Measurements from ENCODE around the gene CLDN25.
"Not testable (repeated sequence)": the region's sequence is repeated elsewhere in the genome, so short reads cannot be mapped to it uniquely, and the experiment has no call there.

CLDN25 gene

GRCh38 chr11:113782134-113782533 lies 2.5 kb downstream of the CLDN25 start:
- Mint-ChIP-seq H3K36me3 (ENCODE audit: low read depth) (no peaks in the 10 kb centered on the region), H3K9me3 (no peaks in the 10 kb centered on the region), H3K27ac (no peak overlapping the region), H3K4me1 (ENCODE audit: low read depth) (no peaks in the 10 kb centered on the region), H3K4me3 (no peak overlapping the region), H3K27me3 (ENCODE audit: low read depth) (peaks cover 34% of the 10 kb centered on the region)

GRCh38 chr11:113789016-113789415 lies 9.4 kb downstream of the CLDN25 start:
- not testable (repeated sequence) for H3K4me3 Mint-ChIP-seq; H3K4me1 Mint-ChIP-seq (ENCODE audit: low read depth); H3K27ac Mint-ChIP-seq; H3K36me3 Mint-ChIP-seq (ENCODE audit: low read depth); H3K9me3 Mint-ChIP-seq
- H3K27me3 Mint-ChIP-seq (ENCODE audit: low read depth), result peaks cover 12% of the 10 kb centered on the region

- Mint-ChIP-seq H3K27ac (no peak overlapping the region), H3K36me3 (ENCODE audit: low read depth) (no peaks in the 10 kb centered on the region), H3K9me3 (no peaks in the 10 kb centered on the region), H3K4me1 (ENCODE audit: low read depth) (no peaks in the 10 kb centered on the region), H3K4me3 (no peak overlapping the region), H3K27me3 (ENCODE audit: low read depth) (peaks cover 4% of the 10 kb centered on the region)
Measured at GRCh38 chr11:113789675-113790320, 10.2 kb downstream of the CLDN25 start.

GRCh38 chr11:113796663-113797259 lies 17.2 kb downstream of the CLDN25 start:
- H3K36me3 Mint-ChIP-seq (ENCODE audit: low read depth), result peaks cover 23% of the 10 kb centered on the region
- H3K4me3 Mint-ChIP-seq, result no peak overlapping the region
- no peaks in the 10 kb centered on the region for H3K9me3 Mint-ChIP-seq
- H3K27ac Mint-ChIP-seq, result no peak overlapping the region
- no peaks in the 10 kb centered on the region for H3K4me1 Mint-ChIP-seq (ENCODE audit: low read depth)
- no peaks in the 10 kb centered on the region for H3K27me3 Mint-ChIP-seq (ENCODE audit: low read depth)

- no peaks in the 10 kb centered on the region for H3K4me1 Mint-ChIP-seq (ENCODE audit: low read depth)
- no peak overlapping the region for H3K4me3 Mint-ChIP-seq
- H3K36me3 Mint-ChIP-seq (ENCODE audit: low read depth), result peaks cover 38% of the 10 kb centered on the region
- no peaks in the 10 kb centered on the region for H3K27me3 Mint-ChIP-seq (ENCODE audit: low read depth)
- no peak overlapping the region for H3K27ac Mint-ChIP-seq
- no peaks in the 10 kb centered on the region for H3K9me3 Mint-ChIP-seq
Measured at GRCh38 chr11:113802621-113803020, 23.0 kb downstream of the CLDN25 start.

- H3K27me3 Mint-ChIP-seq (ENCODE audit: low read depth), result no peaks in the 10 kb centered on the region
- H3K9me3 Mint-ChIP-seq, result no peaks in the 10 kb centered on the region
- H3K4me1 Mint-ChIP-seq (ENCODE audit: low read depth), result no peaks in the 10 kb centered on the region
- no peak overlapping the region for H3K27ac Mint-ChIP-seq
- no peak overlapping the region for H3K4me3 Mint-ChIP-seq
- peaks cover 43% of the 10 kb centered on the region for H3K36me3 Mint-ChIP-seq (ENCODE audit: low read depth)
Measured at GRCh38 chr11:113805640-113806039, 26.0 kb downstream of the CLDN25 start.

- Mint-ChIP-seq H3K9me3 (no peaks in the 10 kb centered on the region), H3K27ac (no peak overlapping the region), H3K4me3 (no peak overlapping the region), H3K4me1 (ENCODE audit: low read depth) (no peaks in the 10 kb centered on the region), H3K27me3 (ENCODE audit: low read depth) (no peaks in the 10 kb centered on the region), H3K36me3 (ENCODE audit: low read depth) (peaks cover 36% of the 10 kb centered on the region)
Measured at GRCh38 chr11:113806406-113806805, 26.8 kb downstream of the CLDN25 start.

GRCh38 chr11:113808931-113809330 lies 29.3 kb downstream of the CLDN25 start:
- Mint-ChIP-seq H3K36me3 (ENCODE audit: low read depth) (peaks cover 30% of the 10 kb centered on the region), H3K27me3 (ENCODE audit: low read depth) (no peaks in the 10 kb centered on the region), H3K4me1 (ENCODE audit: low read depth) (no peaks in the 10 kb centered on the region), H3K27ac (no peak overlapping the region), H3K9me3 (no peaks in the 10 kb centered on the region), H3K4me3 (no peak overlapping the region)

GRCh38 chr11:113814181-113814580 lies 34.6 kb downstream of the CLDN25 start:
- Mint-ChIP-seq H3K36me3 (ENCODE audit: low read depth) (peaks cover 18% of the 10 kb centered on the region), H3K4me1 (ENCODE audit: low read depth) (no peaks in the 10 kb centered on the region), H3K27ac (no peak overlapping the region), H3K4me3 (no peak overlapping the region), H3K27me3 (ENCODE audit: low read depth) (no peaks in the 10 kb centered on the region), H3K9me3 (no peaks in the 10 kb centered on the region)

- H3K9me3 Mint-ChIP-seq, result no peaks in the 10 kb centered on the region
- no peak overlapping the region for H3K27ac Mint-ChIP-seq
Measured at GRCh38 chr11:113817162-113817561, 37.6 kb downstream of the CLDN25 start.

GRCh38 chr11:113817626-113818025 lies 38.0 kb downstream of the CLDN25 start:
- Mint-ChIP-seq H3K9me3 (no peaks in the 10 kb centered on the region), H3K4me3 (no peak overlapping the region), H3K4me1 (ENCODE audit: low read depth) (no peaks in the 10 kb centered on the region), H3K27ac (no peak overlapping the region), H3K36me3 (ENCODE audit: low read depth) (peaks cover 36% of the 10 kb centered on the region), H3K27me3 (ENCODE audit: low read depth) (no peaks in the 10 kb centered on the region)

More at GRCh38 chr11:113817162-113817561, 37.6 kb downstream of the CLDN25 start:
- Mint-ChIP-seq H3K36me3 (ENCODE audit: low read depth) (peaks cover 33% of the 10 kb centered on the region), H3K27me3 (ENCODE audit: low read depth) (no peaks in the 10 kb centered on the region), H3K4me1 (ENCODE audit: low read depth) (no peaks in the 10 kb centered on the region), H3K4me3 (no peak overlapping the region)

GRCh38 chr11:113818426-113818825 lies 38.8 kb downstream of the CLDN25 start:
- Mint-ChIP-seq H3K4me3 (no peak overlapping the region), H3K36me3 (ENCODE audit: low read depth) (peaks cover 41% of the 10 kb centered on the region), H3K27ac (no peak overlapping the region), H3K9me3 (no peaks in the 10 kb centered on the region), H3K4me1 (ENCODE audit: low read depth) (no peaks in the 10 kb centered on the region), H3K27me3 (ENCODE audit: low read depth) (no peaks in the 10 kb centered on the region)

- no peaks in the 10 kb centered on the region for H3K27me3 Mint-ChIP-seq (ENCODE audit: low read depth)
- peaks cover 38% of the 10 kb centered on the region for H3K36me3 Mint-ChIP-seq (ENCODE audit: low read depth)
- H3K27ac Mint-ChIP-seq, result no peak overlapping the region
- H3K4me3 Mint-ChIP-seq, result no peak overlapping the region
- H3K4me1 Mint-ChIP-seq (ENCODE audit: low read depth), result peaks cover 5% of the 10 kb centered on the region
- no peaks in the 10 kb centered on the region for H3K9me3 Mint-ChIP-seq
Measured at GRCh38 chr11:113827477-113827876, 47.9 kb downstream of the CLDN25 start.

GRCh38 chr11:113828191-113828590 lies 48.6 kb downstream of the CLDN25 start:
- Mint-ChIP-seq H3K4me1 (ENCODE audit: low read depth) (peaks cover 5% of the 10 kb centered on the region), H3K27me3 (ENCODE audit: low read depth) (no peaks in the 10 kb centered on the region), H3K4me3 (no peak overlapping the region), H3K36me3 (ENCODE audit: low read depth) (peaks cover 33% of the 10 kb centered on the region), H3K27ac (no peak overlapping the region), H3K9me3 (no peaks in the 10 kb centered on the region)

- Mint-ChIP-seq H3K4me1 (ENCODE audit: low read depth) (peaks cover 5% of the 10 kb centered on the region), H3K9me3 (no peaks in the 10 kb centered on the region), H3K4me3 (no peak overlapping the region), H3K27ac (no peak overlapping the region), H3K27me3 (ENCODE audit: low read depth) (no peaks in the 10 kb centered on the region), H3K36me3 (ENCODE audit: low read depth) (peaks cover 33% of the 10 kb centered on the region)
Measured at GRCh38 chr11:113829751-113830150, 50.2 kb downstream of the CLDN25 start.

Measured in T-helper 1 cell treated with Interleukin-12 subunit alpha and Interleukin-12 subunit beta and Interleukin-4 antibody, amounts not matched to agents 30 μg/mL and 1 μg/mL, for 36 hours (primary cell).